Measurements from ENCODE around the gene MAPK9. TPM values are rescaled to one million over a fixed set of nuclear protein-coding genes. Genes with fewer than 3 reads are reported as not detected.

Gene MAPK9
- total RNA-seq, 2 experiments from 2014 or later = 19.9 to 42.1 TPM

DNA sequence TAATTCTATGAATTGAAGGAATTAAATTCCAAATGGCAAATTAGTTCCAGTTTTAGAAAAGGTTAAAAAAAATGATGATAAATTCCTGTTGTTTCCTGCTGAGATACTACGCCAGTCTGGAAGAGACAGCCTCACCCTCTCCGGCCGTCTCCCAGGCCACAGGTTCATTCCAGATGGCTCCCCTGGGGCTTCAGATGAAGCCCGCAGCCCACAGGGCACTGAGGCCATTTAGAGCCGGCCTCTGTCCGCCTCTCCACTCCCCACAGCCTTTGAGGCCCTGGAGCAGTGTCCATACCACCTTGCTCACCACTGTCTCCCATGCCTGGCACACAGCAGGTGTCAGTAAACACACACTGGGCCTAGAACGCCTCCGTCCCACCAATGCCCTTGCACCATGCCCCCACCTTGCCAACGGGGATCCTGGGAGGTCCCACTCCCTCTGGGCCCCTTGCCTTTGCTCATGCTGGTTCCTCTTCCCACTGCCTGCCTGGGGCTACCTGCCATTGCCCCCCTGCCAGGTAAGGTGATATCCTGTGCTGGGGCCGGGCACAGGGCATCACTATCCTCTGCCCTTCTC, 35.2 kb upstream of the MAPK9 start:
- H2AFZ ChIP-seq (ENCODE audit: low read length) = no peak overlapping the region
- H3K27ac ChIP-seq (ENCODE audit: low read depth, low read length, poor library complexity, severe bottlenecking) = no peak overlapping the region
- CTCF ChIA-PET (ENCODE audit: unreplicated experiment) = no interaction called here
- no TSS peak for BruUV-seq (replicated peaks)
- H3K4me1 ChIP-seq (ENCODE audit: insufficient read depth, low read length, poor library complexity, severe bottlenecking) = no peaks in the 10 kb centered on the region
- no peak for DNase-seq (ENCODE audit: low spot score)
- no peaks in the 10 kb centered on the region for H3K79me2 ChIP-seq (ENCODE audit: insufficient read depth, low read depth, low read length)
- H3K4me3 ChIP-seq (ENCODE audit: low read depth, low read length, poor library complexity, severe bottlenecking) = no peak overlapping the region
- intact Hi-C loops (cut with micrococcal nuclease; ENCODE audit: unreplicated experiment) = no loop called here
- H3K4me2 ChIP-seq (ENCODE audit: low read length) = no peak overlapping the region
- POLR2A ChIA-PET = interaction anchor here (0.9 kb wide), 1 partner anchor 11 kb away, joined by 3 read pairs; no protein-coding TSS in a partner anchor
- H3K36me3 ChIP-seq (ENCODE audit: insufficient read depth, low read length) = no peaks in the 10 kb centered on the region
- no peaks in the 10 kb centered on the region for H3K9me2 ChIP-seq (ENCODE audit: insufficient read depth, low read length)
- no peaks in the 10 kb centered on the region for H4K20me1 ChIP-seq (ENCODE audit: insufficient read depth, low read length)
- TF ChIP-seq, protein P1, sequence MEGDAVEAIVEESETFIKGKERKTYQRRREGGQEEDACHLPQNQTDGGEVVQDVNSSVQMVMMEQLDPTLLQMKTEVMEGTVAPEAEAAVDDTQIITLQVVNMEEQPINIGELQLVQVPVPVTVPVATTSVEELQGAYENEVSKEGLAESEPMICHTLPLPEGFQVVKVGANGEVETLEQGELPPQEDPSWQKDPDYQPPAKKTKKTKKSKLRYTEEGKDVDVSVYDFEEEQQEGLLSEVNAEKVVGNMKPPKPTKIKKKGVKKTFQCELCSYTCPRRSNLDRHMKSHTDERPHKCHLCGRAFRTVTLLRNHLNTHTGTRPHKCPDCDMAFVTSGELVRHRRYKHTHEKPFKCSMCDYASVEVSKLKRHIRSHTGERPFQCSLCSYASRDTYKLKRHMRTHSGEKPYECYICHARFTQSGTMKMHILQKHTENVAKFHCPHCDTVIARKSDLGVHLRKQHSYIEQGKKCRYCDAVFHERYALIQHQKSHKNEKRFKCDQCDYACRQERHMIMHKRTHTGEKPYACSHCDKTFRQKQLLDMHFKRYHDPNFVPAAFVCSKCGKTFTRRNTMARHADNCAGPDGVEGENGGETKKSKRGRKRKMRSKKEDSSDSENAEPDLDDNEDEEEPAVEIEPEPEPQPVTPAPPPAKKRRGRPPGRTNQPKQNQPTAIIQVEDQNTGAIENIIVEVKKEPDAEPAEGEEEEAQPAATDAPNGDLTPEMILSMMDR (conservative IDR thresholded peaks at IDR 0.05; ENCODE audit: low read length) = no peak
- TF ChIP-seq EZH2phosphoT487 (IDR thresholded peaks at IDR 0.05; ENCODE audit: borderline replicate concordance, low read depth, low read length) = no peak
- no peaks in the 10 kb centered on the region for H3K9me3 ChIP-seq (ENCODE audit: low read length)

DNA sequence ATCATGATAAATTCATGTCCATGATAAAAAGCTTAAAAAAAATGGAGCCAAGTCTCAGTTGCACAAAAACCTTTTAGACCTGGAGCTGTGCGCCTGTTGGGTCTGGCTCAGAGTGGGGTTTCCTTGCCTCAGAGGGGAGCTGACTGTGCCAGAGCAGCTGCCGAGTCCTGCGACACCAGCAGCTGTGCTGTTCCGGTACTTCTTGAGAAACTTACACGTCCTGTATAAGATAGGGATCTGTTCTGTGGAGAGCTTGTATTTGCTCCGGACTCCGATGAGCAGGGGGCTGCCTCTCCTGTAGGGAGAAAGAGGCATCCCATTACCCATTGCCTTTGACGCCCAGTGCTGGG, 32.7 kb upstream of the MAPK9 start:
- no peak for DNase-seq (ENCODE audit: low spot score)

More for the DNA sequence above, 32.7 kb upstream of the MAPK9 start:
- CTCF ChIA-PET (ENCODE audit: unreplicated experiment) = no interaction called here
- H3K27ac ChIP-seq (ENCODE audit: low read depth, low read length, poor library complexity, severe bottlenecking) = no peak overlapping the region
- no peaks in the 10 kb centered on the region for H3K4me1 ChIP-seq (ENCODE audit: insufficient read depth, low read length, poor library complexity, severe bottlenecking)
- no peaks in the 10 kb centered on the region for H3K79me2 ChIP-seq (ENCODE audit: insufficient read depth, low read depth, low read length)
- no peaks in the 10 kb centered on the region for H3K9me3 ChIP-seq (ENCODE audit: low read length)
- intact Hi-C loops (cut with micrococcal nuclease; ENCODE audit: unreplicated experiment) = no loop called here
- BruUV-seq (replicated peaks) = no TSS peak
- no peak overlapping the region for H2AFZ ChIP-seq (ENCODE audit: low read length)
- no peak overlapping the region for H3K4me3 ChIP-seq (ENCODE audit: low read depth, low read length, poor library complexity, severe bottlenecking)
- H3K4me2 ChIP-seq (ENCODE audit: low read length) = no peak overlapping the region
- POLR2A ChIA-PET = no interaction called here
- H3K9me2 ChIP-seq (ENCODE audit: insufficient read depth, low read length) = no peaks in the 10 kb centered on the region
- no peaks in the 10 kb centered on the region for H4K20me1 ChIP-seq (ENCODE audit: insufficient read depth, low read length)
- TF ChIP-seq, protein P1 (conservative IDR thresholded peaks at IDR 0.05; ENCODE audit: low read length) = no peak
- no peak for TF ChIP-seq EZH2phosphoT487 (IDR thresholded peaks at IDR 0.05; ENCODE audit: borderline replicate concordance, low read depth, low read length)
- H3K36me3 ChIP-seq (ENCODE audit: insufficient read depth, low read length) = no peaks in the 10 kb centered on the region

Data from OCI-LY7 (cell line).